Ascending aorta (tissue), 2 donors: ENCODE data around the gene SLC25A22. TPM values are rescaled to one million over a fixed set of nuclear protein-coding genes. Genes with fewer than 3 reads are reported as not detected.

Experiments used
- DNase-seq, 2 donors: peaks; one replicate each; pipeline ENCODE4 v3.0.0-alpha.2; 2019; ENCODE audit warnings: low spot score in 2 of 2
- H3K27ac ChIP-seq, 2 donors: fragments of 200-600 bp; sonication (generic); one replicate each; pipeline ENCODE4 v1.5.1; 2016 to 2017; ENCODE audit warnings: mild to moderate bottlenecking in 1 of 2
- H3K27me3 ChIP-seq: fragments of 200-600 bp; sonication (generic); one replicate; pipeline ENCODE4 v1.5.1; 2017
- H3K36me3 ChIP-seq, 2 donors: fragments of 200-600 bp; sonication (generic); one replicate each; pipeline ENCODE4 v1.5.1; 2016
- H3K4me1 ChIP-seq, 2 donors: fragments of 200-600 bp; sonication (generic); one replicate each; pipeline ENCODE4 v1.5.1; 2016 to 2017; ENCODE audit warnings: mild to moderate bottlenecking in 1 of 2
- H3K4me3 ChIP-seq, 2 donors: fragments of 200-600 bp; sonication (generic); one replicate each; pipeline ENCODE4 v1.5.1; 2016 to 2017; ENCODE audit warnings: mild to moderate bottlenecking in 1 of 2
- H3K9me3 ChIP-seq, 2 donors: fragments of 200-600 bp; sonication (generic); one replicate each; pipeline ENCODE4 v1.5.1; 2016
- intact Hi-C: fragments of 100-400 bp; cut with DNase I; formaldehyde crosslinking; loops from one replicate; pipeline ENCODE4 v1.15.1; 2023
- total RNA-seq: library from RNA; depleted of rRNA; stranded (reverse); fragments of >200 nt; gene quantifications from one replicate; pipeline ENCODE4 v1.1.0, GENCODE V29; 2016
- TF ChIP-seq, protein P1 (sequence below), 3 experiments: fragments of 200-600 bp in 2 of 3; fragments of 450-650 bp in 1 of 3; sonication (generic) in 2 of 3; IDR thresholded peaks; one replicate each; pipeline ENCODE4 v1.5.1; 2016 to 2019; ENCODE audit warnings: antibody characterized with exemption in 3 of 3, mild to moderate bottlenecking in 1 of 3, moderate library complexity in 1 of 3

Gene SLC25A22
- total RNA-seq, 1 donor from 2014 or later, result 5.6 TPM

GRCh38 chr11:810040-810567 lies 12.0 kb upstream of the SLC25A22 start:
- Histone ChIP-seq H3K27ac (peak overlapping the region; percentile 93 to 98), H3K4me3 (peak overlapping the region; percentile 73 to 97), H3K9me3 (no peaks in the 10 kb centered on the region), H3K27me3 (no peaks in the 10 kb centered on the region), H3K36me3 (peaks cover 25 to 28% of the 10 kb centered on the region in 2 donors), H3K4me1 (peaks cover 6 to 31% of the 10 kb centered on the region in 2 donors)
- DNase-seq, result no peak
- TF ChIP-seq, protein P1, sequence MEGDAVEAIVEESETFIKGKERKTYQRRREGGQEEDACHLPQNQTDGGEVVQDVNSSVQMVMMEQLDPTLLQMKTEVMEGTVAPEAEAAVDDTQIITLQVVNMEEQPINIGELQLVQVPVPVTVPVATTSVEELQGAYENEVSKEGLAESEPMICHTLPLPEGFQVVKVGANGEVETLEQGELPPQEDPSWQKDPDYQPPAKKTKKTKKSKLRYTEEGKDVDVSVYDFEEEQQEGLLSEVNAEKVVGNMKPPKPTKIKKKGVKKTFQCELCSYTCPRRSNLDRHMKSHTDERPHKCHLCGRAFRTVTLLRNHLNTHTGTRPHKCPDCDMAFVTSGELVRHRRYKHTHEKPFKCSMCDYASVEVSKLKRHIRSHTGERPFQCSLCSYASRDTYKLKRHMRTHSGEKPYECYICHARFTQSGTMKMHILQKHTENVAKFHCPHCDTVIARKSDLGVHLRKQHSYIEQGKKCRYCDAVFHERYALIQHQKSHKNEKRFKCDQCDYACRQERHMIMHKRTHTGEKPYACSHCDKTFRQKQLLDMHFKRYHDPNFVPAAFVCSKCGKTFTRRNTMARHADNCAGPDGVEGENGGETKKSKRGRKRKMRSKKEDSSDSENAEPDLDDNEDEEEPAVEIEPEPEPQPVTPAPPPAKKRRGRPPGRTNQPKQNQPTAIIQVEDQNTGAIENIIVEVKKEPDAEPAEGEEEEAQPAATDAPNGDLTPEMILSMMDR (IDR thresholded peaks at IDR 0.05), result no peak
- intact Hi-C loops, result no loop called here

DNA sequence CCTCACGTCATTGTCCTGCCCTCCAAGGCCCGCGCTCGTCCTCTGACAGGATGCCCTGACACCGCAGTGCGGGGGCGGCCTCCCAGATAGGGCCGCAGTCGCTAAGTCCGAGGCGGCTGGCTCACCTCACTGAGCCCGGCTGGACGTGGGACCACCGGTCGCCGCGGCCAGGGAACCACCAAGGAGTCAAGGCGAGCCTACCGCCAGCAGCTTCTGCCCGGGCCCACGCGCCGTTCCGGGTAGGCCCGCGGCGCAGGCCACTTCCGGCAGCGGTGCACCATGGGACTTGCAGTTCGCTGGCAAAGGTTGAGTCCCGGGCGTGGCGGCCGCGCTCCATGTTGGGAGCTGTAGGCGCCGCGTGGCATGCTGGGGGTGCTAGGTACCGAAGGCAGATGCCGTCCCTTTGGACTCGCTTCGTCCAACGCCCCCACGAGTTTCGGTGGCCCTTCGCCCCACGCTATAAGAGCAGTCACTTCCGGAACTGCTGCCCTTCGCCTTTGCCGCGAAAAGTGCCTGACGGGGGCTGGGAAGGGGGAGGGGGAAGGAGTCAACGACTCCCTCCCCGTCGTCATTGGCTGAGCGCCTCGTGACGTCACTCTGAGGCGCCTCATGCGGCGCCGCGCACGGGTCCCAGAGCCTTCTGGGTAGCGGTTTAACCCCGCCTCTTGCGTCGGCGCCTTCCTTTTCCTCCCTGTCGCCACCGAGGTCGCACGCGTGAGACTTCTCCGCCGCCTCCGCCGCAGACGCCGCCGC lies 11.4 kb upstream of the SLC25A22 start, which contains the start of gene RPLP2:
Gene RPLP2 (plus strand): TSS at position 681 of the 753 bp plus-strand sequence. CDS start 268 bp downstream, outside the sequence.
- Histone ChIP-seq H3K27me3 (no peaks in the 10 kb centered on the region), H3K27ac (peak within 1 kb of the TSS; percentile 93 to 98), H3K9me3 (no peaks in the 10 kb centered on the region), H3K4me3 (peak within 1 kb of the TSS; percentile 73 to 97), H3K36me3 (peaks cover 25 to 28% of the 10 kb centered on the region in 2 donors), H3K4me1 (peaks cover 9 to 34% of the 10 kb centered on the region in 2 donors)
- TF ChIP-seq, protein P1 (IDR thresholded peaks at IDR 0.05), result no peak
- intact Hi-C loops, result loop anchor here (1.0 kb wide), 3 partner anchors 10 to 32 kb away; partner anchors contain the start of gene GATD1
- peak; percentile 88 to 99 for DNase-seq

GRCh38 chr11:808427-809286 lies 10.6 kb upstream of the SLC25A22 start:
- intact Hi-C loops, result loop anchor here (1.0 kb wide), 3 partner anchors 11 to 31 kb away; partner anchors contain the start of gene GATD1
- Histone ChIP-seq H3K36me3 (peaks cover 22 to 24% of the 10 kb centered on the region in 2 donors), H3K4me3 (peak overlapping the region; percentile 73 to 97), H3K4me1 (peaks cover 17 to 39% of the 10 kb centered on the region in 2 donors), H3K27me3 (no peaks in the 10 kb centered on the region), H3K27ac (peak overlapping the region; percentile 93 to 98), H3K9me3 (no peaks in the 10 kb centered on the region)
- DNase-seq, result peak in 1 of 2 donors; percentile 93
- TF ChIP-seq, protein P1 (IDR thresholded peaks at IDR 0.05), result no peak

GRCh38 chr11:804599-804964 lies 6.5 kb upstream of the SLC25A22 start:
- H3K4me1 ChIP-seq, result peaks cover 18 to 22% of the 10 kb centered on the region in 2 donors
- H3K27ac ChIP-seq, result peak overlapping the region; percentile 94 to 95
- H3K9me3 ChIP-seq, result no peaks in the 10 kb centered on the region
- H3K27me3 ChIP-seq, result no peaks in the 10 kb centered on the region
- TF ChIP-seq, protein P1 (IDR thresholded peaks at IDR 0.05), result no peak
- H3K4me3 ChIP-seq, result peak overlapping the region; percentile 57 to 72
- intact Hi-C loops, result no loop called here
- peaks cover 13 to 21% of the 10 kb centered on the region in 2 donors for H3K36me3 ChIP-seq
- no peak for DNase-seq
